ENCODE measurements around the gene SPTLC2.
A peak's percentile ranks its signal among the peaks of the same experiment; 100 is the strongest.
"Not testable (repeated sequence)": the region's sequence is repeated elsewhere in the genome, so short reads cannot be mapped to it uniquely, and the experiment has no call there.

SPTLC2 gene

GRCh38 chr14:77590845-77591485 lies 25.5 kb downstream of the SPTLC2 start:
- Histone ChIP-seq H3K4me3 (no peak overlapping the region), H3K27ac (no peak overlapping the region), H4K20me1 (no peaks in the 10 kb centered on the region), H3K9ac (no peak overlapping the region), H3K4me1 (peaks cover 52% of the 10 kb centered on the region), H3K36me3 (peaks cover 35% of the 10 kb centered on the region), H3K9me3 (no peaks in the 10 kb centered on the region), H3K27me3 (no peaks in the 10 kb centered on the region), H3K4me2 (no peak overlapping the region)
- no peak for TF ChIP-seq Cebpa-rat (IDR thresholded peaks at IDR 0.05)

GRCh38 chr14:77589099-77589498 lies 27.3 kb downstream of the SPTLC2 start:
- H3K9ac ChIP-seq: no peak overlapping the region
- H4K20me1 ChIP-seq: peaks cover 10% of the 10 kb centered on the region; the same call in 1 of the 2 replicates
- no peaks in the 10 kb centered on the region for H3K27me3 ChIP-seq
- H3K36me3 ChIP-seq: 0 out of 2 replicates have a peak, but pooled peaks cover 17% of the 10 kb centered on the region
- H3K27ac ChIP-seq: no peak overlapping the region
- no peak for TF ChIP-seq Cebpa-rat (IDR thresholded peaks at IDR 0.05)
- H3K4me1 ChIP-seq: peaks cover 44% of the 10 kb centered on the region
- H3K4me2 ChIP-seq: peak overlapping the region; percentile 48
- H3K4me3 ChIP-seq: no peak overlapping the region
- no peaks in the 10 kb centered on the region for H3K9me3 ChIP-seq

- H3K4me3 ChIP-seq, H3K9me3 ChIP-seq, H3K27me3 ChIP-seq, H3K27ac ChIP-seq, H3K9ac ChIP-seq: not testable (repeated sequence)
- Histone ChIP-seq H3K36me3 (0 out of 2 replicates have a peak, but pooled peaks cover 17% of the 10 kb centered on the region), H4K20me1 (peaks cover 16% of the 10 kb centered on the region; the same call in 1 of the 2 replicates), H3K4me1 (peaks cover 38% of the 10 kb centered on the region), H3K4me2 (peak overlapping the region; percentile 48)
These were observed 27.9 kb downstream of the SPTLC2 start for GRCh38 chr14:77588411-77589025.

GRCh38 chr14:77585385-77585784 lies 31.1 kb downstream of the SPTLC2 start:
- no peak overlapping the region for H3K4me3 ChIP-seq
- no peak overlapping the region for H3K9ac ChIP-seq
- no peaks in the 10 kb centered on the region for H3K9me3 ChIP-seq
- 0 out of 2 replicates have a peak, but pooled peaks cover 8% of the 10 kb centered on the region for H3K36me3 ChIP-seq
- H3K4me1 ChIP-seq: peaks cover 39% of the 10 kb centered on the region
- no peak for TF ChIP-seq Cebpa-rat (IDR thresholded peaks at IDR 0.05)
- no peaks in the 10 kb centered on the region for H3K27me3 ChIP-seq
- H3K4me2 ChIP-seq: no peak overlapping the region
- peaks cover 29% of the 10 kb centered on the region; the same call in 1 of the 2 replicates for H4K20me1 ChIP-seq
- no peak overlapping the region for H3K27ac ChIP-seq

GRCh38 chr14:77584809-77585208 lies 31.6 kb downstream of the SPTLC2 start:
- H3K27ac ChIP-seq: no peak overlapping the region
- no peak overlapping the region for H3K4me2 ChIP-seq
- H3K27me3 ChIP-seq: no peaks in the 10 kb centered on the region
- H3K36me3 ChIP-seq: 0 out of 2 replicates have a peak, but pooled peaks cover 6% of the 10 kb centered on the region
- H3K4me3 ChIP-seq: no peak overlapping the region
- TF ChIP-seq Cebpa-rat (IDR thresholded peaks at IDR 0.05): no peak
- peaks cover 39% of the 10 kb centered on the region for H3K4me1 ChIP-seq
- H3K9me3 ChIP-seq: no peaks in the 10 kb centered on the region
- no peak overlapping the region for H3K9ac ChIP-seq
- H4K20me1 ChIP-seq: peaks cover 29% of the 10 kb centered on the region; the same call in 1 of the 2 replicates

GRCh38 chr14:77583657-77584056 lies 32.8 kb downstream of the SPTLC2 start:
- no peak for TF ChIP-seq Cebpa-rat (IDR thresholded peaks at IDR 0.05)
- peaks cover 10% of the 10 kb centered on the region; the same call in 1 of the 2 replicates for H3K36me3 ChIP-seq
- peaks cover 28% of the 10 kb centered on the region for H3K4me1 ChIP-seq
- peaks cover 29% of the 10 kb centered on the region; the same call in 1 of the 2 replicates for H4K20me1 ChIP-seq
- H3K9ac ChIP-seq: no peak overlapping the region
- no peaks in the 10 kb centered on the region for H3K9me3 ChIP-seq
- H3K27ac ChIP-seq: no peak overlapping the region
- H3K4me2 ChIP-seq: no peak overlapping the region
- no peaks in the 10 kb centered on the region for H3K27me3 ChIP-seq
- no peak overlapping the region for H3K4me3 ChIP-seq

- peaks cover 9% of the 10 kb centered on the region for H3K36me3 ChIP-seq
- no peaks in the 10 kb centered on the region for H3K27me3 ChIP-seq
- H3K4me1 ChIP-seq: peaks cover 20% of the 10 kb centered on the region
- H3K9me3 ChIP-seq: no peaks in the 10 kb centered on the region
- TF ChIP-seq Cebpa-rat (IDR thresholded peaks at IDR 0.05): no peak
- H4K20me1 ChIP-seq: peaks cover 29% of the 10 kb centered on the region; the same call in 1 of the 2 replicates
- H3K27ac ChIP-seq: no peak overlapping the region
- no peak overlapping the region for H3K9ac ChIP-seq
- H3K4me3 ChIP-seq: no peak overlapping the region
- peak overlapping the region; percentile 18 for H3K4me2 ChIP-seq
These were observed 33.9 kb downstream of the SPTLC2 start for GRCh38 chr14:77582511-77582910.

GRCh38 chr14:77580964-77581505 lies 35.4 kb downstream of the SPTLC2 start:
- Histone ChIP-seq H3K36me3 (peaks cover 21% of the 10 kb centered on the region), H3K9ac (no peak overlapping the region), H3K27me3 (no peaks in the 10 kb centered on the region), H4K20me1 (peaks cover 29% of the 10 kb centered on the region; the same call in 1 of the 2 replicates), H3K4me1 (peaks cover 20% of the 10 kb centered on the region), H3K27ac (no peak overlapping the region), H3K4me2 (no peak overlapping the region), H3K9me3 (no peaks in the 10 kb centered on the region), H3K4me3 (no peak overlapping the region)
- TF ChIP-seq Cebpa-rat (IDR thresholded peaks at IDR 0.05): no peak

- no peaks in the 10 kb centered on the region for H3K27me3 ChIP-seq
- no peaks in the 10 kb centered on the region for H3K9me3 ChIP-seq
- peaks cover 20% of the 10 kb centered on the region for H3K4me1 ChIP-seq
- no peak overlapping the region for H3K9ac ChIP-seq
- H3K36me3 ChIP-seq: peaks cover 26% of the 10 kb centered on the region
- no peak overlapping the region for H3K27ac ChIP-seq
- no peak overlapping the region for H3K4me2 ChIP-seq
- H4K20me1 ChIP-seq: peaks cover 29% of the 10 kb centered on the region; the same call in 1 of the 2 replicates
- no peak for TF ChIP-seq Cebpa-rat (IDR thresholded peaks at IDR 0.05)
- H3K4me3 ChIP-seq: no peak overlapping the region
These were observed 36.0 kb downstream of the SPTLC2 start for GRCh38 chr14:77580477-77580876.

GRCh38 chr14:77579780-77580179 lies 36.7 kb downstream of the SPTLC2 start:
- Histone ChIP-seq H3K9ac (no peak overlapping the region), H3K4me3 (no peak overlapping the region), H3K36me3 (peaks cover 33% of the 10 kb centered on the region), H3K4me1 (peaks cover 20% of the 10 kb centered on the region), H3K4me2 (no peak overlapping the region), H3K9me3 (no peaks in the 10 kb centered on the region), H3K27ac (no peak overlapping the region), H4K20me1 (peaks cover 25% of the 10 kb centered on the region; the same call in 1 of the 2 replicates), H3K27me3 (no peaks in the 10 kb centered on the region)
- TF ChIP-seq Cebpa-rat (IDR thresholded peaks at IDR 0.05): no peak

Measured in BLaER1 (cell line).